Esophagus muscularis mucosa (tissue), 3 donors: ENCODE results near the gene ASF1A.

Source experiments
- POLR2A ChIP-seq: fragments of 450-650 bp; IDR thresholded peaks from one replicate; pipeline ENCODE4 v1.6.1; 2017; ENCODE audit warnings: antibody characterized with exemption, moderate library complexity, mild to moderate bottlenecking, low read depth
- TF ChIP-seq, protein P1 (sequence below), 3 experiments: fragments of 200-600 bp in 2 of 3; fragments of 450-650 bp in 1 of 3; sonication (generic) in 2 of 3; IDR thresholded peaks; one replicate each; pipeline ENCODE4 v1.5.1; 2017 to 2019; ENCODE audit warnings: antibody characterized with exemption in 3 of 3, mild to moderate bottlenecking in 2 of 3, moderate library complexity in 1 of 3

GRCh38 chr6:118945217-118945616, 51.3 kb downstream of the ASF1A start:
- TF ChIP-seq, protein P1, sequence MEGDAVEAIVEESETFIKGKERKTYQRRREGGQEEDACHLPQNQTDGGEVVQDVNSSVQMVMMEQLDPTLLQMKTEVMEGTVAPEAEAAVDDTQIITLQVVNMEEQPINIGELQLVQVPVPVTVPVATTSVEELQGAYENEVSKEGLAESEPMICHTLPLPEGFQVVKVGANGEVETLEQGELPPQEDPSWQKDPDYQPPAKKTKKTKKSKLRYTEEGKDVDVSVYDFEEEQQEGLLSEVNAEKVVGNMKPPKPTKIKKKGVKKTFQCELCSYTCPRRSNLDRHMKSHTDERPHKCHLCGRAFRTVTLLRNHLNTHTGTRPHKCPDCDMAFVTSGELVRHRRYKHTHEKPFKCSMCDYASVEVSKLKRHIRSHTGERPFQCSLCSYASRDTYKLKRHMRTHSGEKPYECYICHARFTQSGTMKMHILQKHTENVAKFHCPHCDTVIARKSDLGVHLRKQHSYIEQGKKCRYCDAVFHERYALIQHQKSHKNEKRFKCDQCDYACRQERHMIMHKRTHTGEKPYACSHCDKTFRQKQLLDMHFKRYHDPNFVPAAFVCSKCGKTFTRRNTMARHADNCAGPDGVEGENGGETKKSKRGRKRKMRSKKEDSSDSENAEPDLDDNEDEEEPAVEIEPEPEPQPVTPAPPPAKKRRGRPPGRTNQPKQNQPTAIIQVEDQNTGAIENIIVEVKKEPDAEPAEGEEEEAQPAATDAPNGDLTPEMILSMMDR (IDR thresholded peaks at IDR 0.05) = no peak
- TF ChIP-seq POLR2A = no peak
